IMR-90 (cell line): Measurements from ENCODE around the gene ZNF630. TPM values are rescaled to one million over a fixed set of nuclear protein-coding genes. Genes with fewer than 3 reads are reported as not detected.

Source experiments
- ATAC-seq: fragments of 200-7000 bp; cut with Tn5 transposase; 2 replicates; pipeline ENCODE4 v1.9.1; 2020; ENCODE audit warnings: low read depth, mild to moderate bottlenecking, moderate library complexity
- BruUV-seq: library from RNA; stranded (reverse); fragments of 400-500 nt; replicated peaks from 2 replicates; lab custom pipeline; 2021; lab: Mats Ljungman, UMichigan
- CTCF ChIA-PET: fragments of 300-600 bp; formaldehyde crosslinking; extraction: SDS; loops from one replicate; lab custom pipeline; 2021; ENCODE audit warnings: antibody characterized with exemption; lab: Yijun Ruan, JAX
- POLR2A ChIA-PET: fragments of 300-600 bp; sonication (Branson Sonifier 250); formaldehyde crosslinking; loops from one replicate; lab custom pipeline; 2022; ENCODE audit warnings: antibody characterized with exemption; ENCODE audit not compliant: unreplicated experiment; lab: Charles Lee
- DNase-seq: peaks from one replicate; pipeline ENCODE4 v3.0.0; 2013
- H2AFZ ChIP-seq: replicated peaks from 2 replicates; pipeline ENCODE3; 2013; ENCODE audit warnings: low read length, mild to moderate bottlenecking; ENCODE audit not compliant: poor library complexity
- H2AK5ac ChIP-seq: 2 replicates; pipeline ENCODE4 v1.6.1; 2013; ENCODE audit warnings: low read depth, low read length, inconsistent platforms
- H2AK9ac ChIP-seq: replicated peaks from 2 replicates; pipeline ENCODE3; 2013; ENCODE audit warnings: mild to moderate bottlenecking, low read depth, low read length, moderate library complexity; ENCODE audit not compliant: poor library complexity
- H2BK120ac ChIP-seq: 2 replicates; pipeline ENCODE4 v1.6.1; 2013; ENCODE audit warnings: low read depth, low read length, inconsistent platforms
- H2BK15ac ChIP-seq: 3 replicates; pipeline ENCODE4 v1.6.1; 2013; ENCODE audit warnings: low read depth, low read length, inconsistent platforms
- H2BK20ac ChIP-seq: 2 replicates; pipeline ENCODE4 v1.6.1; 2013; ENCODE audit warnings: low read depth, mild to moderate bottlenecking, inconsistent platforms, low read length, moderate library complexity
- H2BK5ac ChIP-seq: 2 replicates; pipeline ENCODE4 v1.6.1; 2013; ENCODE audit warnings: mild to moderate bottlenecking, low read depth, low read length, inconsistent platforms; ENCODE audit not compliant: poor library complexity, severe bottlenecking
- H3K14ac ChIP-seq: replicated peaks from 2 replicates; pipeline ENCODE4 v1.6.1; 2013; ENCODE audit warnings: low read depth, low read length, inconsistent platforms
- H3K18ac ChIP-seq: 2 replicates; pipeline ENCODE4 v1.6.1; 2013; ENCODE audit warnings: low read depth, low read length, control low read depth
- H3K23ac ChIP-seq: 2 replicates; pipeline ENCODE4 v1.6.1; 2013; ENCODE audit warnings: low read depth, low read length, inconsistent platforms
- H3K27ac ChIP-seq: 2 replicates; pipeline ENCODE4 v1.5.1; 2013; ENCODE audit warnings: mild to moderate bottlenecking, control low read depth, low read length; ENCODE audit not compliant: insufficient read depth
- H3K27me3 ChIP-seq: 2 replicates; pipeline ENCODE4 v1.6.1; 2013; ENCODE audit warnings: low read length; ENCODE audit not compliant: control insufficient read depth, insufficient read depth
- H3K36me3 ChIP-seq: 2 replicates; pipeline ENCODE4 v1.6.1; 2013; ENCODE audit warnings: low read length, mixed read lengths; ENCODE audit not compliant: control insufficient read depth, insufficient read depth
- H3K4ac ChIP-seq: 2 replicates; pipeline ENCODE4 v1.6.1; 2013; ENCODE audit warnings: low read depth, low read length, inconsistent platforms
- H3K4me1 ChIP-seq: 2 replicates; pipeline ENCODE4 v1.6.1; 2013; ENCODE audit warnings: low read length, mixed read lengths; ENCODE audit not compliant: control insufficient read depth, insufficient read depth
- H3K4me2 ChIP-seq: 2 replicates; pipeline ENCODE4 v1.6.1; 2013; ENCODE audit warnings: low read depth, mild to moderate bottlenecking, control low read depth, low read length, moderate library complexity
- H3K4me3 ChIP-seq: 2 replicates; pipeline ENCODE4 v1.5.1; 2013; ENCODE audit warnings: low read depth, mild to moderate bottlenecking, control low read depth, low read length, moderate library complexity; ENCODE audit not compliant: insufficient read depth
- H3K56ac ChIP-seq: 2 replicates; pipeline ENCODE4 v1.6.1; 2013; ENCODE audit warnings: low read length, inconsistent platforms; ENCODE audit not compliant: insufficient read depth; ENCODE audit errors: extremely low read depth
- H3K79me1 ChIP-seq, 2 experiments: 2 replicates each; pipeline ENCODE4 v1.6.1; 2013; ENCODE audit warnings: low read length in 2 of 2, inconsistent platforms in 1 of 2, low read depth in 1 of 2
- H3K9ac ChIP-seq: 2 replicates; pipeline ENCODE4 v1.6.1; 2013; ENCODE audit warnings: low read depth, low read length, control low read depth
- H3K9me1 ChIP-seq: 2 replicates; pipeline ENCODE4 v1.6.1; 2013; ENCODE audit warnings: low read length, inconsistent platforms; ENCODE audit not compliant: insufficient read depth
- H3K9me3 ChIP-seq: 2 replicates; pipeline ENCODE4 v1.6.1; 2013; ENCODE audit warnings: low read length; ENCODE audit not compliant: control insufficient read depth, insufficient read depth
- H4K20me1 ChIP-seq: 2 replicates; pipeline ENCODE4 v1.6.1; 2013; ENCODE audit warnings: low read length, inconsistent platforms; ENCODE audit not compliant: insufficient read depth
- H4K5ac ChIP-seq: 2 replicates; pipeline ENCODE4 v1.6.1; 2013; ENCODE audit warnings: mild to moderate bottlenecking, low read depth, low read length, control low read depth
- H4K8ac ChIP-seq, 2 experiments: 2 replicates each; pipeline ENCODE4 v1.6.1; 2013; ENCODE audit warnings: low read depth in 2 of 2, low read length in 2 of 2, control low read depth in 1 of 2, inconsistent platforms in 1 of 2
- H4K91ac ChIP-seq: 2 replicates; pipeline ENCODE4 v1.6.1; 2013; ENCODE audit warnings: low read depth, low read length, inconsistent platforms; ENCODE audit not compliant: insufficient read depth
- FOS ChIP-seq: fragments of 150-350 bp; IDR thresholded peaks from 2 replicates; pipeline ENCODE4 v1.6.1; 2016; ENCODE audit warnings: low read depth, low read length
- RFX5 ChIP-seq: IDR thresholded peaks from 2 replicates; pipeline ENCODE4 v1.8.0; 2012; ENCODE audit warnings: low read depth, mild to moderate bottlenecking, low read length, moderate library complexity
- SMC3 ChIP-seq: fragments of 150-350 bp; IDR thresholded peaks from 2 replicates; pipeline ENCODE4 v1.6.1; 2016; ENCODE audit warnings: low read depth, mild to moderate bottlenecking, antibody characterized with exemption, low read length, moderate library complexity
- WGBS, 2 experiments: methylation state at CpG; one replicate each; pipeline versions ENCODE4 v1.1.5 to v1.1.7; 2013; ENCODE audit warnings: missing lambda C conversion rate in 2 of 2; ENCODE audit not compliant: insufficient read length in 1 of 2; ENCODE audit errors: extremely low coverage in 2 of 2; 5-methylcytosine and 5-hydroxymethylcytosine counted together
- dilution Hi-C: fragments of 300-500 bp; cut with HindIII; formaldehyde crosslinking; loops from one replicate; pipeline ENCODE4 v1.14.3; 2018; ENCODE audit warnings: low sequenced_read_pairs; ENCODE audit not compliant: unreplicated experiment
- in situ Hi-C: fragments of 300-500 bp; cut with MboI; formaldehyde crosslinking; loops from 3 replicates; pipeline ENCODE4 v1.14.3; 2019; ENCODE audit warnings: low sequenced_read_pairs, inconsistent platforms, mixed read lengths
- intact Hi-C: fragments of 100-400 bp; cut with micrococcal nuclease; formaldehyde crosslinking; loops from 2 replicates; pipeline ENCODE4 v1.10.0; 2022
- polyA plus RNA-seq, 3 experiments: library from polyadenylated mRNA; depleted of rRNA; stranded (reverse); fragments of >200 nt; gene quantifications; 2 replicates each; pipeline ENCODE4 v1.2.3, GENCODE V29; 2012; ENCODE audit warnings: low replicate concordance in 1 of 3
- total RNA-seq: library from RNA; depleted of rRNA; stranded (reverse); fragments of >200 nt; gene quantifications from 2 replicates; pipeline ENCODE4 v1.2.3, GENCODE V29; 2012
- TF ChIP-seq, protein P1 (sequence below): fragments of 150-350 bp; IDR thresholded peaks from 2 replicates; pipeline ENCODE4 v1.6.1; 2016; ENCODE audit warnings: low read depth, mild to moderate bottlenecking, low read length, moderate library complexity, borderline replicate concordance

The ZNF630 gene
- total and polyA plus RNA-seq, 2 of the 4 experiments (the other 2 are of a cell fraction): 0.24 to 0.54 TPM

DNA sequence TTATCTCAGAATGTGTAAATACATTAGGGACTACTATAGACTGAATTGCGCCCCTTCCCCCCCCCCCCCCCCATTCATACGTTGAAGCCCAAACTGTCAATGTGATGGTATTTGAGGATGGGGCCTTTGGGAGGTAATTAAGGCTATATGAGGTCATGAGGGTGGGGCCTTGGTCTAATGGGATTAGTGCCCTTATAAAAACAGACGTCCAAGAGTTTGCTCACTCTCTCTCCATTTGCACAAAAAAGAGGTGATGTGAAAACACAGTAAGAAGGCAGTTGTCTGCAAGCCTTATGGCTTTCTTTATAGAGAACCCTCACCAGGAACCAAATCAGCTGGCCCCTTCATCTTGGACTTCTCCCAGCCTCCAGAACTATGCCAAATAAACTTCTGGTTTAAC, 49.3 kb downstream of the ZNF630 start:
- Histone ChIP-seq H3K56ac (no peak overlapping the region), H4K20me1 (no peaks in the 10 kb centered on the region), H3K23ac (no peak overlapping the region), H3K79me1 (no peaks in the 10 kb centered on the region), H3K4me1 (no peaks in the 10 kb centered on the region), H2BK120ac (no peak overlapping the region), H3K9me3 (no peaks in the 10 kb centered on the region), H3K9ac (no peak overlapping the region), H2AK5ac (no peak overlapping the region), H2BK5ac (no peak overlapping the region), H3K9me1 (no peaks in the 10 kb centered on the region), H2BK20ac (no peak overlapping the region), H2AFZ (no peak overlapping the region), H3K4me2 (no peak overlapping the region), H2BK15ac (no peak overlapping the region), H3K27ac (no peak overlapping the region), H4K5ac (no peak overlapping the region), H3K36me3 (no peaks in the 10 kb centered on the region), H4K8ac (peak overlapping the region; percentile 61 to 90; a peak in 3 of 4 replicates), H3K18ac (no peak overlapping the region), H2AK9ac (no peak overlapping the region), H4K91ac (no peak overlapping the region), H3K4me3 (no peak overlapping the region), H3K27me3 (no peaks in the 10 kb centered on the region), H3K4ac (no peak overlapping the region), H3K14ac (no peak overlapping the region)
- DNase-seq (no peak), ATAC-seq (no peak)
- POLR2A ChIA-PET: no interaction called here
- in situ Hi-C loops: loop anchor here (10.0 kb wide), 1 partner anchor 187 kb away; the partner anchor contains the start of gene ZNF81
- no TSS peak for BruUV-seq
- dilution Hi-C loops: no loop called here
- TF ChIP-seq RFX5 (no peak), FOS (no peak), SMC3 (no peak)
- TF ChIP-seq, protein P1, sequence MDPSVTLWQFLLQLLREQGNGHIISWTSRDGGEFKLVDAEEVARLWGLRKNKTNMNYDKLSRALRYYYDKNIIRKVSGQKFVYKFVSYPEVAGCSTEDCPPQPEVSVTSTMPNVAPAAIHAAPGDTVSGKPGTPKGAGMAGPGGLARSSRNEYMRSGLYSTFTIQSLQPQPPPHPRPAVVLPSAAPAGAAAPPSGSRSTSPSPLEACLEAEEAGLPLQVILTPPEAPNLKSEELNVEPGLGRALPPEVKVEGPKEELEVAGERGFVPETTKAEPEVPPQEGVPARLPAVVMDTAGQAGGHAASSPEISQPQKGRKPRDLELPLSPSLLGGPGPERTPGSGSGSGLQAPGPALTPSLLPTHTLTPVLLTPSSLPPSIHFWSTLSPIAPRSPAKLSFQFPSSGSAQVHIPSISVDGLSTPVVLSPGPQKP: no peak
- CTCF ChIA-PET: no interaction called here
- no CpG with 5 or more reads among the region's 3 CpGs for WGBS, 2 experiments
- intact Hi-C loops: no loop called here
